K562 (cell line): ENCODE results near the gene RNF186. TPM values are rescaled to one million over a fixed set of nuclear protein-coding genes. Genes with fewer than 3 reads are reported as not detected.

Experiments
- ATAC-seq: fragments of 200-7000 bp; cut with Tn5 transposase; 3 replicates; pipeline ENCODE4 v1.9.1; 2020; ENCODE audit warnings: moderate library complexity
- BruUV-seq: library from RNA; stranded (reverse); fragments of 400-500 nt; replicated peaks from 2 replicates; lab custom pipeline; 2021; lab: Mats Ljungman, UMichigan
- CTCF ChIA-PET: fragments of 300-600 bp; formaldehyde crosslinking; extraction: SDS; loops from one replicate; lab custom pipeline; 2021; ENCODE audit warnings: low intra/inter-chr PET ratio; lab: Yijun Ruan, JAX
- POLR2A ChIA-PET: fragments of 300-600, 350-650 bp; sonication (Branson Sonifier 250); formaldehyde crosslinking; extraction: SDS; loops from one replicate; lab custom pipeline; 2021; ENCODE audit warnings: antibody characterized with exemption, inconsistent platforms; lab: Yijun Ruan, JAX
- DNase-seq, 4 experiments: peaks; one replicate each; pipeline versions ENCODE4 v3.0.0 to v3.0.0-alpha.2; 2011 to 2018; ENCODE audit warnings: low spot score in 3 of 4, mixed read lengths in 3 of 4; ENCODE audit errors: extremely low read depth in 1 of 4
- FAIRE-seq: peaks from 2 replicates; lab custom pipeline; 2011; peaks lifted over from hg19 to GRCh38; lab: Jason Lieb, UNC
- H2AFZ ChIP-seq: 2 replicates; pipeline ENCODE4 v1.6.0; 2011; ENCODE audit warnings: low read depth, low read length, control low read depth, inconsistent platforms
- H3K27ac ChIP-seq: fragments of 200-600 bp; 3 replicates; pipeline ENCODE4 v1.8.0; 2011; ENCODE audit warnings: low read depth, mild to moderate bottlenecking, control low read depth, inconsistent platforms, low read length, moderate library complexity, mixed read lengths; ENCODE audit errors: extremely low read depth
- H3K27me3 ChIP-seq, 2 experiments: fragments of 300-600 bp in 1 of 2; 2 replicates in 1 of 2; 3 replicates in 1 of 2; pipeline versions ENCODE4 v1.6.0 to v1.8.0; 2011; ENCODE audit warnings: inconsistent platforms in 2 of 2, low read length in 2 of 2, mild to moderate bottlenecking in 1 of 2, mixed read lengths in 1 of 2, moderate library complexity in 1 of 2; ENCODE audit not compliant: control insufficient read depth in 2 of 2, insufficient read depth in 2 of 2
- H3K36me3 ChIP-seq: fragments of 300-600 bp; 3 replicates; pipeline ENCODE4 v1.8.0; 2011; ENCODE audit warnings: mild to moderate bottlenecking, low read length, inconsistent platforms; ENCODE audit not compliant: control insufficient read depth, insufficient read depth
- H3K4me1 ChIP-seq, 2 experiments: fragments of 200-600 bp in 1 of 2; replicated peaks in 1 of 2; 2 replicates in 1 of 2; 3 replicates in 1 of 2; pipeline versions ENCODE4 v1.5.1 to v1.8.0; 2011; ENCODE audit warnings: inconsistent platforms in 2 of 2, low read length in 2 of 2, mild to moderate bottlenecking in 1 of 2, mixed read lengths in 1 of 2, moderate library complexity in 1 of 2; ENCODE audit not compliant: control insufficient read depth in 2 of 2, insufficient read depth in 2 of 2
- H3K4me2 ChIP-seq: 2 replicates; pipeline ENCODE4 v1.6.1; 2011; ENCODE audit warnings: low read length, control low read depth, inconsistent platforms, mixed read lengths; ENCODE audit not compliant: insufficient read depth
- H3K4me3 ChIP-seq: fragments of 200-600 bp; sonication (generic), shearing (Covaris generic); 2 replicates; pipeline ENCODE4 v1.5.1; 2016; ENCODE audit warnings: control low read depth, inconsistent platforms
- H3K79me2 ChIP-seq: fragments of 200-600 bp; 3 replicates; pipeline ENCODE4 v1.8.0; 2011; ENCODE audit warnings: low read length, inconsistent platforms; ENCODE audit not compliant: control insufficient read depth, insufficient read depth
- H3K9ac ChIP-seq, 2 experiments: 2 replicates each; pipeline versions ENCODE4 v1.6.0 to v1.6.1; 2011; ENCODE audit warnings: low read depth in 2 of 2, low read length in 2 of 2, control low read depth in 1 of 2, inconsistent platforms in 1 of 2, mild to moderate bottlenecking in 1 of 2, mixed read lengths in 1 of 2; ENCODE audit not compliant: insufficient read depth in 1 of 2
- H3K9me1 ChIP-seq: one replicate; pipeline ENCODE4 v1.6.0; 2011; ENCODE audit warnings: inconsistent platforms, mild to moderate bottlenecking, low read length, moderate library complexity; ENCODE audit not compliant: control insufficient read depth, insufficient read depth
- H3K9me3 ChIP-seq: replicated peaks from 2 replicates; pipeline ENCODE4 v1.5.1; 2011; ENCODE audit warnings: low read depth, low read length, inconsistent platforms; ENCODE audit not compliant: control insufficient read depth, insufficient read depth
- H4K20me1 ChIP-seq: replicated peaks from 2 replicates; pipeline ENCODE4 v1.6.1; 2011; ENCODE audit warnings: low read length, inconsistent platforms, mixed read lengths; ENCODE audit not compliant: control insufficient read depth, insufficient read depth
- HDAC8 ChIP-seq: fragments of 450-650 bp; IDR thresholded peaks from 2 replicates; pipeline ENCODE4 v1.6.1; 2016; ENCODE audit warnings: mild to moderate bottlenecking, missing genetic modification characterization, moderate library complexity, missing compliant biosample characterization
- NCOA2 ChIP-seq, 2 experiments: fragments of 450-650 bp; IDR thresholded peaks; 2 replicates each; pipeline ENCODE4 v1.6.1; 2018; ENCODE audit warnings: mild to moderate bottlenecking in 2 of 2, moderate library complexity in 1 of 2; ENCODE audit not compliant: partially characterized antibody in 2 of 2
- NCOA4 ChIP-seq: fragments of 450-650 bp; IDR thresholded peaks from 2 replicates; pipeline ENCODE4 v1.6.1; 2018; ENCODE audit warnings: mild to moderate bottlenecking; ENCODE audit not compliant: partially characterized antibody
- NR2C2 ChIP-seq, 2 experiments: fragments of 200-800 bp in 1 of 2; sonication (Bioruptor generic) in 1 of 2; sonication (generic) in 1 of 2; formaldehyde crosslinking in 1 of 2; IDR thresholded peaks; 2 replicates each; pipeline versions ENCODE4 v1.6.1 to v1.8.0; 2016 to 2022; ENCODE audit warnings: mild to moderate bottlenecking in 1 of 2, missing compliant biosample characterization in 1 of 2, missing genetic modification characterization in 1 of 2, missing genetic modification reagents in 1 of 2
- NR2F6 ChIP-seq: fragments of 450-650 bp; formaldehyde crosslinking; IDR thresholded peaks from 2 replicates; pipeline ENCODE4 v1.4.0; 2020; ENCODE audit warnings: mild to moderate bottlenecking
- SIN3B ChIP-seq: fragments of 450-650 bp; IDR thresholded peaks from 2 replicates; pipeline ENCODE4 v1.6.1; 2017; ENCODE audit warnings: low read depth, mild to moderate bottlenecking, moderate library complexity
- SMARCA5 ChIP-seq: fragments of 450-650 bp; IDR thresholded peaks from 2 replicates; pipeline ENCODE4 v1.6.1; 2016
- TARDBP ChIP-seq: fragments of 450-650 bp; IDR thresholded peaks from 2 replicates; pipeline ENCODE4 v1.6.1; 2016
- TCFL5 ChIP-seq: fragments of 250-450 bp; sonication (Bioruptor Pico); conservative IDR thresholded peaks from 2 replicates; pipeline ENCODE4 v1.6.1; 2021; ENCODE audit warnings: mild to moderate bottlenecking, moderate library complexity, matching md5 sums
- ZBTB7A ChIP-seq: IDR thresholded peaks from 2 replicates; pipeline ENCODE4 v1.6.1; 2011; ENCODE audit warnings: low read depth, mild to moderate bottlenecking, low read length, moderate library complexity, borderline replicate concordance; ENCODE audit not compliant: control insufficient read depth
- ZFP91 ChIP-seq: sonication (generic); formaldehyde crosslinking; IDR thresholded peaks from 2 replicates; pipeline ENCODE4 v1.8.0; 2022; ENCODE audit warnings: mild to moderate bottlenecking, missing genetic modification reagents
- WGBS: fragments of 100-300 bp; shearing (Covaris generic); methylation state at CpG from one replicate; pipeline ENCODE4 v1.1.6; 2016; ENCODE audit warnings: low coverage, mixed read lengths; ENCODE audit not compliant: insufficient coverage; ENCODE audit errors: missing lambda C conversion rate; 5-methylcytosine and 5-hydroxymethylcytosine counted together
- in situ Hi-C: fragments of 300-500 bp; cut with MboI; formaldehyde crosslinking; loops from 4 replicates; pipeline ENCODE4 v1.15.0; 2018; ENCODE audit warnings: inconsistent platforms, mixed read lengths
- intact Hi-C: fragments of 100-400 bp; cut with micrococcal nuclease; formaldehyde crosslinking; loops from 2 replicates; pipeline ENCODE4 v1.14.2; 2022
- polyA plus RNA-seq, 8 experiments: library from polyadenylated mRNA; depleted of rRNA in 4 of 8; stranded (reverse) in 5 of 8; unstranded in 3 of 8; fragments of >200 nt; fragmentation: Nextera tagmentation in 2 of 8; fragmentation: Illumina TruSeq in 1 of 8; extraction: Ambion mirVana in 2 of 8; extraction: Trizol in 1 of 8; gene quantifications; 2 replicates each; pipeline versions ENCODE4 v1.2.1 to v1.2.3, GENCODE V29; 2011 to 2014; ENCODE audit warnings: inconsistent platforms in 1 of 8, missing spikeins in 1 of 8
- total RNA-seq, 7 experiments: library from RNA; depleted of rRNA in 6 of 7; stranded (reverse); fragments of >200 nt in 6 of 7; fragmentation: Illumina TruSeq in 2 of 7; extraction: Trizol in 2 of 7; gene quantifications; 2 replicates each; pipeline versions ENCODE4 v1.2.1 to v1.2.3, GENCODE V29; 2011 to 2021; ENCODE audit warnings: low replicate concordance in 1 of 7

RNF186 gene
- total and polyA plus RNA-seq, 9 of the 15 experiments (the other 6 are each of a cell fraction or from before 2014, with no cell fraction given), result not detected

- DNase-seq (no peak), ATAC-seq (no peak), FAIRE-seq (no peak)
- TF ChIP-seq NCOA2 (IDR thresholded peaks at IDR 0.05; ENCODE audit: partially characterized antibody in 2 of 2) (no peak), ZBTB7A (no peak), SMARCA5 (no peak), HDAC8 (tag) (no peak), ZFP91 (CRISPR knock-in tag) (no peak), NR2F6 (CRISPR knock-in tag) (no peak), SIN3B (no peak), TARDBP (no peak), TCFL5 (CRISPR knock-in tag) (no peak), NCOA4 (no peak), NR2C2 (CRISPR knock-in tag; IDR thresholded peaks at IDR 0.05) (no peak), NR2C2 (tag; IDR thresholded peaks at IDR 0.05) (no peak)
- Histone ChIP-seq H3K36me3 (no peaks in the 10 kb centered on the region), H3K79me2 (no peaks in the 10 kb centered on the region), H2AFZ (no peak overlapping the region), H3K27ac (no peak overlapping the region), H3K4me2 (no peak overlapping the region), H3K4me1 (0 out of 5 replicates have a peak, but pooled peaks cover 0 to 2% of the 10 kb centered on the region in 2 experiments), H3K4me3 (no peak overlapping the region), H4K20me1 (peaks cover 13% of the 10 kb centered on the region), H3K27me3 (peaks cover 39 to 88% of the 10 kb centered on the region in 2 experiments), H3K9ac (no peak overlapping the region), H3K9me1 (no peaks in the 10 kb centered on the region), H3K9me3 (no peaks in the 10 kb centered on the region)
- 6% methylated on average over 18 of the region's 18 CpGs for WGBS
- in situ Hi-C loops (no loop called here), intact Hi-C loops (no loop called here)
- no TSS peak for BruUV-seq
- ChIA-PET CTCF (no interaction called here), POLR2A (interaction anchor here (0.7 kb wide), 1 partner anchor 961 kb away, joined by 3 read pairs; no protein-coding TSS in a partner anchor)
These were observed 46.5 kb downstream of the RNF186 start for GRCh38 chr1:19768353-19769210.
